Measurements from ENCODE around the gene ALKBH5. TPM values are rescaled to one million over a fixed set of nuclear protein-coding genes. Genes with fewer than 3 reads are reported as not detected.

ALKBH5 gene
- total RNA-seq, 1 experiment from 2014 or later: 94.5 TPM

DNA sequence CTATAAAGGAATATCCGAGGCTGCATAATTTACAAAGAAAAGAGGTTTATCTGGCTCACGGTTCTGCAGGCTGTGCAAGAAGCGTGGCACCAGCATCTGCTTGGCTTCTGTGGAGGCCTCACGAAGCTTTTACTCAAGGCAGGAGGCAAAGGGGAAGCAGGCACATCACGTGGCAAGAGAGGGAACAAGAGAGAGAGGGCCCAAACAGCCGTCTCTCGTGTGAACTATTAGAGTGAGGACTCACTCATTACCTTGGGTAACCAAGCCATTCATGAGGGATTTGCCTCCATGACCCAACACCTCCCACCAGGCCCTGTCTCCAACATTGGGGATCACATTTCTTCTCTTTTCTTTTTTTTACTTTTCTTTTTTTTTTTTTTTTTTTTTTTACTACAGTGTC, 7.5 kb upstream of the ALKBH5 start:
- no TSS peak for BruUV-seq (replicated peaks)
- intact Hi-C loops (cut with micrococcal nuclease; ENCODE audit: unreplicated experiment) (no loop called here), in situ Hi-C loops (cut with HindIII; ENCODE audit: low pct_unique_long_range_greater_than_20kb, low sequenced_read_pairs) (no loop called here)
- ChIA-PET POLR2A (no interaction called here), CTCF (no interaction called here)
- no peak for DNase-seq (ENCODE audit: low read depth, low spot score)
- Histone ChIP-seq H3K36me3 (ENCODE audit: control insufficient read depth, insufficient read depth, low read length) (no peaks in the 10 kb centered on the region), H3K4me3 (ENCODE audit: low read depth in 2 of 2, low read length in 2 of 2) (no peak overlapping the region), H3K4me1 (ENCODE audit: control insufficient read depth, insufficient read depth, low read length) (peaks cover 1% of the 10 kb centered on the region), H3K27ac (ENCODE audit: low read length) (no peak overlapping the region), H3K9me3 (ENCODE audit: control insufficient read depth, insufficient read depth, low read depth, low read length) (no peaks in the 10 kb centered on the region), H3K27me3 (ENCODE audit: control insufficient read depth, insufficient read depth, low read length) (no peaks in the 10 kb centered on the region)
- TF ChIP-seq SIN3A (IDR thresholded peaks at IDR 0.05; ENCODE audit: borderline replicate concordance, insufficient read depth, low read depth, low read length): no peak
- TF ChIP-seq POLR2AphosphoS5 (IDR thresholded peaks at IDR 0.05; ENCODE audit: low read depth, low read length): no peak
- TF ChIP-seq, protein P1, sequence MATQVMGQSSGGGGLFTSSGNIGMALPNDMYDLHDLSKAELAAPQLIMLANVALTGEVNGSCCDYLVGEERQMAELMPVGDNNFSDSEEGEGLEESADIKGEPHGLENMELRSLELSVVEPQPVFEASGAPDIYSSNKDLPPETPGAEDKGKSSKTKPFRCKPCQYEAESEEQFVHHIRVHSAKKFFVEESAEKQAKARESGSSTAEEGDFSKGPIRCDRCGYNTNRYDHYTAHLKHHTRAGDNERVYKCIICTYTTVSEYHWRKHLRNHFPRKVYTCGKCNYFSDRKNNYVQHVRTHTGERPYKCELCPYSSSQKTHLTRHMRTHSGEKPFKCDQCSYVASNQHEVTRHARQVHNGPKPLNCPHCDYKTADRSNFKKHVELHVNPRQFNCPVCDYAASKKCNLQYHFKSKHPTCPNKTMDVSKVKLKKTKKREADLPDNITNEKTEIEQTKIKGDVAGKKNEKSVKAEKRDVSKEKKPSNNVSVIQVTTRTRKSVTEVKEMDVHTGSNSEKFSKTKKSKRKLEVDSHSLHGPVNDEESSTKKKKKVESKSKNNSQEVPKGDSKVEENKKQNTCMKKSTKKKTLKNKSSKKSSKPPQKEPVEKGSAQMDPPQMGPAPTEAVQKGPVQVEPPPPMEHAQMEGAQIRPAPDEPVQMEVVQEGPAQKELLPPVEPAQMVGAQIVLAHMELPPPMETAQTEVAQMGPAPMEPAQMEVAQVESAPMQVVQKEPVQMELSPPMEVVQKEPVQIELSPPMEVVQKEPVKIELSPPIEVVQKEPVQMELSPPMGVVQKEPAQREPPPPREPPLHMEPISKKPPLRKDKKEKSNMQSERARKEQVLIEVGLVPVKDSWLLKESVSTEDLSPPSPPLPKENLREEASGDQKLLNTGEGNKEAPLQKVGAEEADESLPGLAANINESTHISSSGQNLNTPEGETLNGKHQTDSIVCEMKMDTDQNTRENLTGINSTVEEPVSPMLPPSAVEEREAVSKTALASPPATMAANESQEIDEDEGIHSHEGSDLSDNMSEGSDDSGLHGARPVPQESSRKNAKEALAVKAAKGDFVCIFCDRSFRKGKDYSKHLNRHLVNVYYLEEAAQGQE (IDR thresholded peaks at IDR 0.05; ENCODE audit: insufficient read depth in 1 of 2, low read depth in 2 of 2, low read length in 1 of 2): no peak
- TF ChIP-seq, protein P2, sequence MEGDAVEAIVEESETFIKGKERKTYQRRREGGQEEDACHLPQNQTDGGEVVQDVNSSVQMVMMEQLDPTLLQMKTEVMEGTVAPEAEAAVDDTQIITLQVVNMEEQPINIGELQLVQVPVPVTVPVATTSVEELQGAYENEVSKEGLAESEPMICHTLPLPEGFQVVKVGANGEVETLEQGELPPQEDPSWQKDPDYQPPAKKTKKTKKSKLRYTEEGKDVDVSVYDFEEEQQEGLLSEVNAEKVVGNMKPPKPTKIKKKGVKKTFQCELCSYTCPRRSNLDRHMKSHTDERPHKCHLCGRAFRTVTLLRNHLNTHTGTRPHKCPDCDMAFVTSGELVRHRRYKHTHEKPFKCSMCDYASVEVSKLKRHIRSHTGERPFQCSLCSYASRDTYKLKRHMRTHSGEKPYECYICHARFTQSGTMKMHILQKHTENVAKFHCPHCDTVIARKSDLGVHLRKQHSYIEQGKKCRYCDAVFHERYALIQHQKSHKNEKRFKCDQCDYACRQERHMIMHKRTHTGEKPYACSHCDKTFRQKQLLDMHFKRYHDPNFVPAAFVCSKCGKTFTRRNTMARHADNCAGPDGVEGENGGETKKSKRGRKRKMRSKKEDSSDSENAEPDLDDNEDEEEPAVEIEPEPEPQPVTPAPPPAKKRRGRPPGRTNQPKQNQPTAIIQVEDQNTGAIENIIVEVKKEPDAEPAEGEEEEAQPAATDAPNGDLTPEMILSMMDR (IDR thresholded peaks at IDR 0.05): no peak
- TF ChIP-seq TCF7L2 (IDR thresholded peaks at IDR 0.05; ENCODE audit: low read depth, low read length): no peak
- ATAC-seq: no peak

DNA sequence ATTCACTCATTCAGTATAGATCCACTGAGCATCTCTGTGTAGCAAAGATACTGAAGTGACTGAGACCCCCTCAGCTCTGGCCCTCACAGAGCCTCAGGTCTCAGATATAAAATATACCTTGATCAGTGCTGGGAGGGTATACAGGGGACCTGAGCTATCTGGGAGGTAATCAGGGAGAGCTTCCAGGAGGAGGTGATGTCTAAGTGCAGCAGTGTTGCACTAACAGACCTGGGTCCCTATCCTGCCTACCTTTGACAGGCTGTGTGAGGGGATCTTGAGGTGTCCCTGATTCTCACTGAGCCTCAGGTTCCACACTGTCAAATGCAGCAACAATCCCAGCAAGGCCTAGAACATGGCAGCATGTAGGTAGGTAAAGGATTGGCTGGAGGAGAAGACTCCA, 6.5 kb upstream of the ALKBH5 start:
- in situ Hi-C loops (cut with HindIII; ENCODE audit: low pct_unique_long_range_greater_than_20kb, low sequenced_read_pairs): no loop called here
- Histone ChIP-seq H3K4me3 (ENCODE audit: low read depth in 2 of 2, low read length in 2 of 2) (no peak overlapping the region), H3K9me3 (ENCODE audit: control insufficient read depth, insufficient read depth, low read depth, low read length) (no peaks in the 10 kb centered on the region), H3K27me3 (ENCODE audit: control insufficient read depth, insufficient read depth, low read length) (no peaks in the 10 kb centered on the region), H3K36me3 (ENCODE audit: control insufficient read depth, insufficient read depth, low read length) (no peaks in the 10 kb centered on the region), H3K4me1 (ENCODE audit: control insufficient read depth, insufficient read depth, low read length) (peaks cover 10% of the 10 kb centered on the region), H3K27ac (ENCODE audit: low read length) (no peak overlapping the region)
- CTCF ChIA-PET: no interaction called here
- no peak for DNase-seq (ENCODE audit: low read depth, low spot score)
- no TSS peak for BruUV-seq (replicated peaks)
- ATAC-seq: no peak
- intact Hi-C loops (cut with micrococcal nuclease; ENCODE audit: unreplicated experiment): no loop called here
- POLR2A ChIA-PET: no interaction called here
- TF ChIP-seq SIN3A (IDR thresholded peaks at IDR 0.05; ENCODE audit: borderline replicate concordance, insufficient read depth, low read depth, low read length) (no peak), TCF7L2 (IDR thresholded peaks at IDR 0.05; ENCODE audit: low read depth, low read length) (no peak), POLR2AphosphoS5 (IDR thresholded peaks at IDR 0.05; ENCODE audit: low read depth, low read length) (no peak)
- TF ChIP-seq, protein P1 (IDR thresholded peaks at IDR 0.05; ENCODE audit: insufficient read depth in 1 of 2, low read depth in 2 of 2, low read length in 1 of 2): no peak
- TF ChIP-seq, protein P2 (IDR thresholded peaks at IDR 0.05): no peak
